ENCODE data around the gene BTG2.

DNA sequence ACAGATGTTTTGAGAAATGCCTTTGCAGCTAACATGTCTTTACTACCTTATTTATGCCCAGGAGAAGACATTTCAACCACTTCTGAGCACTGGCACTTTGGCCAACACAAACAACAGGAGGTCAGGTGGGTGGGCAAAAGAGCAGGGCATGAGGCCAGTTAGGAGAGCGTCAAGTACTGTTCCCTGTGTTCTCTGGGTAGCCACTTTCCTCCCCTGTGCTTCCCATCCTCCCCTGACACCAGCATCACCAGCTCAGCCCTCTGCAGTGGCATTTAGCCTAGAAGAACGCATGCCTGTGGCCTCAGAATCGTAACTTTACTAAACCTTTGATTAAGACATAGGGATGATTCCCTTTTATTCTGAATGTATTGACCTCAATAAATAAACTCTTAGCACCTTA is 18.3 kb downstream of the BTG2 start:
- TF ChIP-seq, protein P1, sequence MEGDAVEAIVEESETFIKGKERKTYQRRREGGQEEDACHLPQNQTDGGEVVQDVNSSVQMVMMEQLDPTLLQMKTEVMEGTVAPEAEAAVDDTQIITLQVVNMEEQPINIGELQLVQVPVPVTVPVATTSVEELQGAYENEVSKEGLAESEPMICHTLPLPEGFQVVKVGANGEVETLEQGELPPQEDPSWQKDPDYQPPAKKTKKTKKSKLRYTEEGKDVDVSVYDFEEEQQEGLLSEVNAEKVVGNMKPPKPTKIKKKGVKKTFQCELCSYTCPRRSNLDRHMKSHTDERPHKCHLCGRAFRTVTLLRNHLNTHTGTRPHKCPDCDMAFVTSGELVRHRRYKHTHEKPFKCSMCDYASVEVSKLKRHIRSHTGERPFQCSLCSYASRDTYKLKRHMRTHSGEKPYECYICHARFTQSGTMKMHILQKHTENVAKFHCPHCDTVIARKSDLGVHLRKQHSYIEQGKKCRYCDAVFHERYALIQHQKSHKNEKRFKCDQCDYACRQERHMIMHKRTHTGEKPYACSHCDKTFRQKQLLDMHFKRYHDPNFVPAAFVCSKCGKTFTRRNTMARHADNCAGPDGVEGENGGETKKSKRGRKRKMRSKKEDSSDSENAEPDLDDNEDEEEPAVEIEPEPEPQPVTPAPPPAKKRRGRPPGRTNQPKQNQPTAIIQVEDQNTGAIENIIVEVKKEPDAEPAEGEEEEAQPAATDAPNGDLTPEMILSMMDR (IDR thresholded peaks at IDR 0.05; ENCODE audit: low read length) = no peak
- TF ChIP-seq EZH2 (optimal IDR thresholded peaks at IDR 0.05; ENCODE audit: low read depth, low read length) = no peak
